ENCODE measurements around the gene TXNDC12.
"Not testable (repeated sequence)": the region's sequence is repeated elsewhere in the genome, so short reads cannot be mapped to it uniquely, and the experiment has no call there.

GRCh38 chr1:52087892-52088291 is 32.9 kb upstream of the TXNDC12 start:
- not testable (repeated sequence) for TF ChIP-seq CTCF (IDR thresholded peaks at IDR 0.05; ENCODE audit: low read depth, low read length, poor library complexity, severe bottlenecking); EZH2phosphoT487 (IDR thresholded peaks at IDR 0.05; ENCODE audit: borderline replicate concordance, low read length)

Data from DOHH2 (cell line).